ENCODE results near the gene FGD2.

The FGD2 gene

GRCh38 chr6:36959555-36960250 is 45.8 kb upstream of the FGD2 start:
- DNase-seq (ENCODE audit: low read depth), result no peak
- TF ChIP-seq CTCF (IDR thresholded peaks at IDR 0.05; ENCODE audit: insufficient read depth, low read depth, low read length, missing control alignments), result no peak
- no peak overlapping the region for H3K4me3 ChIP-seq (ENCODE audit: low read depth, low read length)

GRCh38 chr6:36961441-36962435 is 43.7 kb upstream of the FGD2 start:
- no peak overlapping the region for H3K4me3 ChIP-seq (ENCODE audit: low read depth, low read length)
- no peak for DNase-seq (ENCODE audit: low read depth)
- no peak for TF ChIP-seq CTCF (IDR thresholded peaks at IDR 0.05; ENCODE audit: insufficient read depth, low read depth, low read length, missing control alignments)

- no peak overlapping the region for H3K4me3 ChIP-seq (ENCODE audit: low read depth, low read length)
- peak; percentile 81 for DNase-seq (ENCODE audit: low read depth)
- TF ChIP-seq CTCF (IDR thresholded peaks at IDR 0.05; ENCODE audit: insufficient read depth, low read depth, low read length, missing control alignments), result no peak
Observed at GRCh38 chr6:36962874-36963273, 42.6 kb upstream of the FGD2 start.

GRCh38 chr6:36963451-36964290 is 41.8 kb upstream of the FGD2 start:
- no peak overlapping the region for H3K4me3 ChIP-seq (ENCODE audit: low read depth, low read length)
- no peak for TF ChIP-seq CTCF (IDR thresholded peaks at IDR 0.05; ENCODE audit: insufficient read depth, low read depth, low read length, missing control alignments)
- DNase-seq (ENCODE audit: low read depth), result peak; percentile 42

- no peak overlapping the region for H3K4me3 ChIP-seq (ENCODE audit: low read depth, low read length)
- DNase-seq (ENCODE audit: low read depth), result no peak
Observed at GRCh38 chr6:36964349-36964748, 41.1 kb upstream of the FGD2 start.

More at GRCh38 chr6:36964349-36964748, 41.1 kb upstream of the FGD2 start:
- no peak for TF ChIP-seq CTCF (IDR thresholded peaks at IDR 0.05; ENCODE audit: insufficient read depth, low read depth, low read length, missing control alignments)

All from GM12865 (cell line).